ENCODE data around the gene FIGNL2. TPM values are rescaled to one million over a fixed set of nuclear protein-coding genes. Genes with fewer than 3 reads are reported as not detected.

The FIGNL2 gene
- total and polyA plus RNA-seq, 9 of the 15 experiments (the other 6 are each of a cell fraction or from before 2014, with no cell fraction given): 0.01 TPM; not detected in 8

GRCh38 chr12:51825216-51825615, 23.3 kb downstream of the FIGNL2 start:
- in situ Hi-C loops (cut with MboI): no loop called here
- ChIA-PET POLR2A (interaction anchor here (0.6 to 0.7 kb wide), 2 partner anchors 11 to 15 kb away, joined by 3 read pairs; no protein-coding TSS in a partner anchor), CTCF (ENCODE audit: low intra/inter-chr PET ratio) (no interaction called here)
- H3K79me2 ChIP-seq (ENCODE audit: control insufficient read depth, insufficient read depth, low read length): no peaks in the 10 kb centered on the region
- no peak for FAIRE-seq
- no TSS peak for BruUV-seq (replicated peaks)
- peaks cover 12 to 59% of the 10 kb centered on the region in 2 experiments; a peak in 4 of 5 replicates for H3K27me3 ChIP-seq (ENCODE audit: control insufficient read depth in 2 of 2, insufficient read depth in 2 of 2, low read length in 2 of 2)
- H3K9me3 ChIP-seq (replicated peaks; ENCODE audit: control insufficient read depth, insufficient read depth, low read depth, low read length): no peaks in the 10 kb centered on the region
- no peak overlapping the region for H3K4me2 ChIP-seq (ENCODE audit: insufficient read depth, low read length)
- H3K36me3 ChIP-seq (ENCODE audit: control insufficient read depth, insufficient read depth, low read length): no peaks in the 10 kb centered on the region
- TF ChIP-seq PTRF (tag; IDR thresholded peaks at IDR 0.05) (no peak), PML (IDR thresholded peaks at IDR 0.05; ENCODE audit: low read length) (no peak), TEAD2 (tag; IDR thresholded peaks at IDR 0.05) (no peak), ILF3 (IDR thresholded peaks at IDR 0.05; ENCODE audit: borderline replicate concordance) (no peak), MAX (CRISPR knock-in tag; IDR thresholded peaks at IDR 0.05) (no peak)
- intact Hi-C loops (cut with micrococcal nuclease): loop anchor here (10.0 kb wide), 1 partner anchor 290 kb away; no protein-coding TSS in a partner anchor
- no peak overlapping the region for H3K4me3 ChIP-seq
- H2AFZ ChIP-seq (ENCODE audit: low read depth, low read length): no peak overlapping the region
- H4K20me1 ChIP-seq (replicated peaks; ENCODE audit: control insufficient read depth, insufficient read depth, low read length): no peaks in the 10 kb centered on the region
- WGBS (ENCODE audit: insufficient coverage, low coverage, missing lambda C conversion rate): 5% methylated on average over 5 of the region's 5 CpGs
- no peak for DNase-seq (ENCODE audit: extremely low read depth in 1 of 4, low spot score in 3 of 4)
- ATAC-seq: no peak
- H3K4me1 ChIP-seq (replicated peaks in 1 of 2; ENCODE audit: control insufficient read depth in 2 of 2, insufficient read depth in 2 of 2, low read length in 2 of 2): peaks cover 12 to 21% of the 10 kb centered on the region in 2 experiments; a peak in 4 of 5 replicates
- H3K9ac ChIP-seq (ENCODE audit: insufficient read depth in 1 of 2, low read depth in 2 of 2, low read length in 2 of 2): no peak overlapping the region
- H3K27ac ChIP-seq (ENCODE audit: extremely low read depth, low read depth, low read length): no peak overlapping the region
- H3K9me1 ChIP-seq (ENCODE audit: control insufficient read depth, insufficient read depth, low read length): no peaks in the 10 kb centered on the region

Measured in K562 (cell line).